GM13976 (cell line): ENCODE results near the gene REM1.
"Not testable (repeated sequence)": the region's sequence is repeated elsewhere in the genome, so short reads cannot be mapped to it uniquely, and the experiment has no call there.

Source experiments
- DNase-seq: peaks from one replicate; pipeline ENCODE4 v3.0.0; 2012; ENCODE audit warnings: low spot score
- CTCF ChIP-seq: IDR thresholded peaks from 2 replicates; pipeline ENCODE4 v1.5.1; 2012; ENCODE audit warnings: borderline replicate concordance, mild to moderate bottlenecking; ENCODE audit not compliant: insufficient read depth; ENCODE audit errors: extremely low read depth, missing control alignments, control extremely low read depth
- in situ Hi-C: fragments of 300-500 bp; cut with MboI; formaldehyde crosslinking; loops from one replicate; pipeline ENCODE4 v1.12.0; 2022; ENCODE audit warnings: low sequenced_read_pairs, mixed read lengths, inconsistent platforms; ENCODE audit not compliant: unreplicated experiment

Gene REM1

GRCh38 chr20:31449511-31450414, 25.3 kb upstream of the REM1 start:
- in situ Hi-C loops = loop anchor here (10.0 kb wide), 1 partner anchor 55 kb away; no protein-coding TSS in a partner anchor

GRCh38 chr20:31452575-31452974, 22.5 kb upstream of the REM1 start:
- in situ Hi-C loops = loop anchor here (10.0 kb wide), 1 partner anchor 52 kb away; no protein-coding TSS in a partner anchor
- TF ChIP-seq CTCF = no peak
- no peak for DNase-seq

More at GRCh38 chr20:31449511-31450414, 25.3 kb upstream of the REM1 start:
- no peak for TF ChIP-seq CTCF
- no peak for DNase-seq

- no peak for TF ChIP-seq CTCF
- in situ Hi-C loops = loop anchor here (10.0 kb wide), 1 partner anchor 50 kb away; no protein-coding TSS in a partner anchor
- DNase-seq = no peak
These were observed 20.7 kb upstream of the REM1 start for GRCh38 chr20:31454361-31454760.

DNA sequence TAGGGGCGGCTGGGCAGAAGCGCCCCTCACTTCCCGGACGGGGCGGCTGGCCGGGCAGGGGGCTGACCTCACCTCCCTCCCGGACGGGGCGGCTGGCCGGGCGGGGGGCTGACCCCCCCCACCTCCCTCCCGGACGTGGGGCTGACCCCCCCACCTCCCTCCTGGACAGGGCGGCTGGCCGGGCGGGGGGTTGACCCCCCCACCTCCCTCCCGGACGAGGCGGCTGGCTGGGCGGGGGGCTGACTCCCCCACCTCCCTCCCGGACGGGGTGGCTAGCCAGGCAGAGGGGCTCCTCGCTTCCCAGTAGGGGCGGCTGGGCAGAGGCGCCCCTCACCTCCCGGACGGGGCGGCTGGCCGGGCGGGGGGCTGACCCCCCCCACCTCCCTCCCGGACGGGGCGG, 4.1 kb upstream of the REM1 start:
- DNase-seq, in situ Hi-C loops: not testable (repeated sequence)

- in situ Hi-C loops = no loop called here
- no peak for TF ChIP-seq CTCF
- no peak for DNase-seq
These were observed 2.4 kb upstream of the REM1 start for GRCh38 chr20:31472395-31473330.

- TF ChIP-seq CTCF = no peak
- in situ Hi-C loops = no loop called here
- DNase-seq = no peak
These were observed 1.6 kb upstream of the REM1 start for GRCh38 chr20:31473331-31474096.
